Esophagus muscularis mucosa (tissue), 4 donors: ENCODE measurements around the gene ADAM19. TPM values are rescaled to one million over a fixed set of nuclear protein-coding genes. Genes with fewer than 3 reads are reported as not detected.
A peak's percentile ranks its signal among the peaks of the same experiment; 100 is the strongest.

ENCODE experiments used
- DNase-seq: peaks from one replicate; pipeline ENCODE4 v3.0.0-alpha.2; 2017; ENCODE audit errors: extremely low spot score
- H3K27ac ChIP-seq, 4 donors: fragments of 200-600 bp; sonication (generic); replicated peaks in 1 of 4; 1 replicate in 3 of 4; 2 replicates in 1 of 4; pipeline ENCODE4 v1.5.1; 2016 to 2019; ENCODE audit warnings: mild to moderate bottlenecking in 1 of 4
- H3K27me3 ChIP-seq, 4 donors: fragments of 200-600 bp; sonication (generic); one replicate each; pipeline versions ENCODE4 v1.5.1 to v1.6.0; 2016 to 2019
- H3K36me3 ChIP-seq, 4 donors: fragments of 200-600 bp; sonication (generic); one replicate each; pipeline ENCODE4 v1.5.1; 2016 to 2019
- H3K4me1 ChIP-seq, 4 donors: fragments of 200-600 bp; sonication (generic); one replicate each; pipeline ENCODE4 v1.5.1; 2016 to 2019
- H3K4me3 ChIP-seq, 4 donors: fragments of 200-600 bp; sonication (generic); 1 replicate in 2 of 4; 2 replicates in 2 of 4; pipeline ENCODE4 v1.5.1; 2016 to 2019; ENCODE audit warnings: mild to moderate bottlenecking in 4 of 4, moderate library complexity in 1 of 4
- H3K9me3 ChIP-seq, 4 donors: fragments of 200-600 bp; sonication (generic); 1 replicate in 3 of 4; 2 replicates in 1 of 4; pipeline ENCODE4 v1.5.1; 2016 to 2019
- EP300 ChIP-seq: sonication (generic); formaldehyde crosslinking; IDR thresholded peaks from one replicate; pipeline ENCODE4 v1.6.1; 2017; ENCODE audit warnings: antibody characterized with exemption
- POLR2A ChIP-seq: fragments of 450-650 bp; IDR thresholded peaks from one replicate; pipeline ENCODE4 v1.6.1; 2017; ENCODE audit warnings: antibody characterized with exemption, moderate library complexity, mild to moderate bottlenecking, low read depth
- POLR2AphosphoS5 ChIP-seq, 2 donors: sonication (generic); formaldehyde crosslinking; IDR thresholded peaks; one replicate each; pipeline ENCODE4 v1.6.1; 2017; ENCODE audit warnings: antibody characterized with exemption in 2 of 2
- WGBS: methylation state at CpG from one replicate; pipeline ENCODE4 v1.1.5; 2018; 5-methylcytosine and 5-hydroxymethylcytosine counted together
- intact Hi-C: fragments of 100-400 bp; cut with DNase I; formaldehyde crosslinking; loops from one replicate; pipeline ENCODE4 v1.15.1; 2023
- total RNA-seq, 4 donors: library from RNA; depleted of rRNA; stranded (reverse); fragments of >200 nt; gene quantifications; one replicate each; pipeline versions ENCODE4 v1.1.0 to v1.2.1, GENCODE V29; 2016
- TF ChIP-seq, protein P1 (sequence below), 3 experiments: fragments of 200-600 bp in 2 of 3; fragments of 450-650 bp in 1 of 3; sonication (generic) in 2 of 3; IDR thresholded peaks; one replicate each; pipeline ENCODE4 v1.5.1; 2017 to 2019; ENCODE audit warnings: antibody characterized with exemption in 3 of 3, mild to moderate bottlenecking in 2 of 3, moderate library complexity in 1 of 3

Gene ADAM19, protein sequence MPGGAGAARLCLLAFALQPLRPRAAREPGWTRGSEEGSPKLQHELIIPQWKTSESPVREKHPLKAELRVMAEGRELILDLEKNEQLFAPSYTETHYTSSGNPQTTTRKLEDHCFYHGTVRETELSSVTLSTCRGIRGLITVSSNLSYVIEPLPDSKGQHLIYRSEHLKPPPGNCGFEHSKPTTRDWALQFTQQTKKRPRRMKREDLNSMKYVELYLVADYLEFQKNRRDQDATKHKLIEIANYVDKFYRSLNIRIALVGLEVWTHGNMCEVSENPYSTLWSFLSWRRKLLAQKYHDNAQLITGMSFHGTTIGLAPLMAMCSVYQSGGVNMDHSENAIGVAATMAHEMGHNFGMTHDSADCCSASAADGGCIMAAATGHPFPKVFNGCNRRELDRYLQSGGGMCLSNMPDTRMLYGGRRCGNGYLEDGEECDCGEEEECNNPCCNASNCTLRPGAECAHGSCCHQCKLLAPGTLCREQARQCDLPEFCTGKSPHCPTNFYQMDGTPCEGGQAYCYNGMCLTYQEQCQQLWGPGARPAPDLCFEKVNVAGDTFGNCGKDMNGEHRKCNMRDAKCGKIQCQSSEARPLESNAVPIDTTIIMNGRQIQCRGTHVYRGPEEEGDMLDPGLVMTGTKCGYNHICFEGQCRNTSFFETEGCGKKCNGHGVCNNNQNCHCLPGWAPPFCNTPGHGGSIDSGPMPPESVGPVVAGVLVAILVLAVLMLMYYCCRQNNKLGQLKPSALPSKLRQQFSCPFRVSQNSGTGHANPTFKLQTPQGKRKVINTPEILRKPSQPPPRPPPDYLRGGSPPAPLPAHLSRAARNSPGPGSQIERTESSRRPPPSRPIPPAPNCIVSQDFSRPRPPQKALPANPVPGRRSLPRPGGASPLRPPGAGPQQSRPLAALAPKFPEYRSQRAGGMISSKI
- total RNA-seq = 10 to 100 TPM; 25.0 to 43.6 (median 28.1) TPM

DNA sequence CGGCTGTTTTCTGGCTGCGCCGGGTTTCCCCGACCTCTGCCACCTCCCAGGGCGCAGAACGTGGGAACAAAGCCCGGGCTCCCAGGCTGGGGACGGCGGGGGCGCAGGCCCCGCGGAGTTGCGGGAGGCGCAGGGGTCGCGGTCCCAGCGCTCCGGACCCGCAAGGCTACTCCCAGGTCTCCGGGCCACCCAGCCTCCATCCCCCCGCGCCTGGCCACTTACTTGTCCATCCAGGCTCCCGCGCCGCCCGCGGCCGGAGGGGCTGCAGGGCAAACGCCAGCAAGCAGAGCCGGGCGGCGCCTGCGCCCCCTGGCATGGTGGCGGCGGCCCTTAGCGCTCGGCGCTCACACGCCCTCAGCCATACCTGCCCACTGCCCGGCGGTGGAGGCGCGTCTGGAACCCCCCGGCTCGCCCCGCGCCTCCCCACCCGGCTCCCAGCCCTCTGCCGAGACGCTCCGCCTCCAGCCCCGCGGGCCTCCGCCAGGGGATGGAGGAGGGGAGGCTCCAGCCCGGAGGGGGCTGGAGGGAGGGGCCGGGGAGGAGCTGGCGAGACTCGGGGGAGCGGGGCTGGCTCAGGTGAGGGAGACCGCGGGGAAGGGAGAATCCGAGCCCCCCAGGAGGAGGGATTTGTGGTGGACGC, at the start of gene ADAM19:
TSS of gene ADAM19 (minus strand) at position 395 of the 640 bp plus-strand sequence. CDS start at position 316, 79 bp downstream.
- intact Hi-C loops = loop anchor here (10.0 kb wide), 1 partner anchor 139 kb away; no protein-coding TSS in a partner anchor
- Histone ChIP-seq H3K4me1 (peaks cover 31 to 57% (median 53%) of the 10 kb centered on the region in 4 donors), H3K9me3 (no peaks in the 10 kb centered on the region), H3K4me3 (peak within 1 kb of the TSS; percentile 78 to 99 (median 88)), H3K36me3 (peaks cover 0 to 4% (median 0%) of the 10 kb centered on the region in 4 donors), H3K27ac (peak within 1 kb of the TSS; percentile 93 to 96 (median 94)), H3K27me3 (peaks cover 0 to 5% (median 0%) of the 10 kb centered on the region in 4 donors)
- TF ChIP-seq POLR2AphosphoS5 (IDR thresholded peaks at IDR 0.05) (peak; percentile 57 to 91), EP300 (no peak), POLR2A (peak; percentile 73)
- TF ChIP-seq, protein P1, sequence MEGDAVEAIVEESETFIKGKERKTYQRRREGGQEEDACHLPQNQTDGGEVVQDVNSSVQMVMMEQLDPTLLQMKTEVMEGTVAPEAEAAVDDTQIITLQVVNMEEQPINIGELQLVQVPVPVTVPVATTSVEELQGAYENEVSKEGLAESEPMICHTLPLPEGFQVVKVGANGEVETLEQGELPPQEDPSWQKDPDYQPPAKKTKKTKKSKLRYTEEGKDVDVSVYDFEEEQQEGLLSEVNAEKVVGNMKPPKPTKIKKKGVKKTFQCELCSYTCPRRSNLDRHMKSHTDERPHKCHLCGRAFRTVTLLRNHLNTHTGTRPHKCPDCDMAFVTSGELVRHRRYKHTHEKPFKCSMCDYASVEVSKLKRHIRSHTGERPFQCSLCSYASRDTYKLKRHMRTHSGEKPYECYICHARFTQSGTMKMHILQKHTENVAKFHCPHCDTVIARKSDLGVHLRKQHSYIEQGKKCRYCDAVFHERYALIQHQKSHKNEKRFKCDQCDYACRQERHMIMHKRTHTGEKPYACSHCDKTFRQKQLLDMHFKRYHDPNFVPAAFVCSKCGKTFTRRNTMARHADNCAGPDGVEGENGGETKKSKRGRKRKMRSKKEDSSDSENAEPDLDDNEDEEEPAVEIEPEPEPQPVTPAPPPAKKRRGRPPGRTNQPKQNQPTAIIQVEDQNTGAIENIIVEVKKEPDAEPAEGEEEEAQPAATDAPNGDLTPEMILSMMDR (IDR thresholded peaks at IDR 0.05) = peak in 1 of 3 experiments; percentile 29
- WGBS = 0% methylated on average over 39 of the region's 63 CpGs
- DNase-seq = no peak

DNA sequence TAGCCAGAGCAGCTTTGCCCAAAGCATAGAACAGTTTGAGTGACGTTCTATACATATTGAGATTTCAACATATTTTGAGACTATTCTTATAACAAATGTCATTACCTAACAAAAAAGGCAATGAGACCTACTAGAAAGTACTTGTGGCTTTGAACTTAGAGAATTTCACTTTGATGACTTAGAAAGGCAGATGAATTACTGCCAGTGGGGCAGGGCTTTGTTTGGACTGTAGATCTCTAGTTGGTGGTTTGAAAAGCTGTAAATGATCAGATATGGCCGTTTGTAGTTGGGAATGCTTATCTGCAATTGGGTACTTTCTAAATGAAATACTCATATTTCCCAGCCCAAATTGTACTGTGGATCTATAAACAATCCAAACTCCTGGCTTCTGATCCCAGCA, 48.6 kb upstream of the ADAM19 start:
- Histone ChIP-seq H3K36me3 (no peaks in the 10 kb centered on the region), H3K4me3 (no peak overlapping the region), H3K9me3 (no peaks in the 10 kb centered on the region), H3K4me1 (peaks cover 0 to 5% (median 0%) of the 10 kb centered on the region in 4 donors), H3K27ac (no peak overlapping the region), H3K27me3 (no peaks in the 10 kb centered on the region)
- DNase-seq = no peak
- TF ChIP-seq POLR2A = no peak
- TF ChIP-seq POLR2AphosphoS5 (IDR thresholded peaks at IDR 0.05) = no peak
- TF ChIP-seq, protein P1 (IDR thresholded peaks at IDR 0.05) = no peak
- no peak for TF ChIP-seq EP300
- WGBS = 73% methylated on average over 2 of the region's 2 CpGs
- intact Hi-C loops = no loop called here

DNA sequence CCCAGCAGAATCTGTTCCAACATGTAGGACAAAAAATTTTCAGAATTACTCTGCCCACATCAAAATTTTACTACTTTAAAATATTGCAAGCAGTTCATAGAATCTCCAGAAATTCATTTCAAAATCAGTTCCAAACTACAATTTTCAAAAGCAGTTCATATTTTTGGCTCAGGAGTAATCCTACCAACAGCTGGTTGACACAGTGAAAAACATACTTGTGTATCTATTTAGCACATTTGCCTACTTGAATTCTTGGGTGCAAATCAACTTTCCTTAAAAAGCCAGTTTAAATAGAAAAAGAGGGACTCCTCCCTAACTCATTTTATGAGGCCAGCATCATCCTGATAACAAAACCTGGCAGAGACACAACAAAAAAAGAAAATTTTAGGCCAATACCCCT, 45.2 kb upstream of the ADAM19 start:
- H3K4me3 ChIP-seq = no peak overlapping the region
- no peaks in the 10 kb centered on the region for H3K27me3 ChIP-seq
- H3K36me3 ChIP-seq = no peaks in the 10 kb centered on the region
- H3K9me3 ChIP-seq = no peaks in the 10 kb centered on the region
- no peak for DNase-seq
- H3K27ac ChIP-seq = no peak overlapping the region
- TF ChIP-seq EP300 (no peak), POLR2A (no peak), POLR2AphosphoS5 (IDR thresholded peaks at IDR 0.05) (no peak)
- TF ChIP-seq, protein P1 (IDR thresholded peaks at IDR 0.05) = no peak
- no peaks in the 10 kb centered on the region for H3K4me1 ChIP-seq
- intact Hi-C loops = no loop called here

GRCh38 chr5:157618191-157618765, 42.7 kb upstream of the ADAM19 start:
- intact Hi-C loops = no loop called here
- TF ChIP-seq, protein P1 (IDR thresholded peaks at IDR 0.05) = no peak
- TF ChIP-seq EP300 (no peak), POLR2AphosphoS5 (IDR thresholded peaks at IDR 0.05) (no peak), POLR2A (no peak)
- no peak overlapping the region for H3K4me3 ChIP-seq
- no peak for DNase-seq
- no peaks in the 10 kb centered on the region for H3K36me3 ChIP-seq
- H3K27me3 ChIP-seq = no peaks in the 10 kb centered on the region
- H3K4me1 ChIP-seq = peaks cover 0 to under 1% (median 0%) of the 10 kb centered on the region in 4 donors
- no peak overlapping the region for H3K27ac ChIP-seq
- WGBS = 96% methylated on average over 8 of the region's 8 CpGs
- H3K9me3 ChIP-seq = no peaks in the 10 kb centered on the region
